Activated B cell treated with CpG ODN at 0.5 μM for 24 hours (primary cell): ENCODE results near the gene MYH1. TPM values are rescaled to one million over a fixed set of nuclear protein-coding genes. Genes with fewer than 3 reads are reported as not detected.
"Not testable (repeated sequence)": the region's sequence is repeated elsewhere in the genome, so short reads cannot be mapped to it uniquely, and the experiment has no call there.

ENCODE experiments used
- ATAC-seq: fragments of 200-7000 bp; cut with Tn5 transposase; one replicate; pipeline ENCODE4 v1.10.0; 2021; ENCODE audit warnings: low read depth, mild to moderate bottlenecking, moderate library complexity
- CTCF ChIA-PET: fragments of 350-600 bp; sonication (Branson Sonifier 250); formaldehyde crosslinking; loops from one replicate; lab custom pipeline; 2021; ENCODE audit warnings: antibody characterized with exemption; lab: Charles Lee
- POLR2A ChIA-PET: fragments of 350-600 bp; sonication (Branson Sonifier 250); formaldehyde crosslinking; loops from one replicate; lab custom pipeline; 2021; ENCODE audit warnings: antibody characterized with exemption; lab: Charles Lee
- DNase-seq: peaks from one replicate; pipeline ENCODE4 v3.0.0; 2022
- H3K27ac Mint-ChIP-seq: one replicate; pipeline ENCODE4 v1.8.0; 2020; ENCODE audit warnings: mixed read lengths
- H3K27me3 Mint-ChIP-seq: one replicate; pipeline ENCODE4 v1.8.0; 2021; ENCODE audit warnings: mixed read lengths
- H3K36me3 Mint-ChIP-seq: one replicate; pipeline ENCODE4 v1.8.0; 2021; ENCODE audit warnings: low read depth, mixed read lengths
- H3K4me1 Mint-ChIP-seq: one replicate; pipeline ENCODE4 v1.8.0; 2021; ENCODE audit warnings: mixed read lengths
- H3K4me3 Mint-ChIP-seq: one replicate; pipeline ENCODE4 v1.8.0; 2020; ENCODE audit warnings: mild to moderate bottlenecking, mixed read lengths
- H3K9me3 Mint-ChIP-seq: one replicate; pipeline ENCODE4 v1.8.0; 2020; ENCODE audit warnings: mixed read lengths
- intact Hi-C: fragments of 100-400 bp; cut with micrococcal nuclease; formaldehyde crosslinking; loops from one replicate; pipeline ENCODE4 v1.15.1; 2024
- total RNA-seq: library from RNA; stranded (reverse); gene quantifications from 2 replicates; pipeline ENCODE4 v1.2.3, GENCODE V29; 2022
- TF ChIP-seq, protein P1 (sequence below): fragments of 200-600 bp; IDR thresholded peaks from one replicate; pipeline ENCODE4 v1.8.0; 2022; ENCODE audit warnings: antibody characterized with exemption, mild to moderate bottlenecking

Gene MYH1
- total RNA-seq, 1 donor from 2014 or later = not detected

DNA sequence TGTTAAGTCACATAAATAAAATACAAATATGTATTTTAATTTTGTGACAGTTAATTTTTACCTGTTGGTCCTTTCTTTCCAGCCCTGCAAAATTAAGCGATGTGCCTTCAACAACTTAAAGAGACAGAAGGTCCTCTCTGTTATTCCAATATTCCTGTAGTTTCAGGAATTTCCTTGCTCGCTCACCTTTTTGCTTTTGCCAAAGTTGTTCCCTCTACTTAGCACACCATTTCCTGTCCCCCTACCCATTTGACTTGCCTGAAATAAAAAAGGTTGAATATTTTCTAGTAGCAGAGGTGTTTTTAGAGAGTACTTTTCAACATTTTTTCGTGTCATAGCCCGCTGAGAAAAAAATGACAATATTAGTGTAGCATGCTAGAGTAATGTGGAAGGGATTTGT, 31.7 kb upstream of the MYH1 start:
- DNase-seq (no peak), ATAC-seq (no peak)
- CTCF ChIA-PET = no interaction called here
- intact Hi-C loops = no loop called here
- Mint-ChIP-seq H3K27me3 (peaks cover 2% of the 10 kb centered on the region), H3K9me3 (peaks cover 3% of the 10 kb centered on the region), H3K36me3 (no peaks in the 10 kb centered on the region), H3K4me3 (no peak overlapping the region), H3K27ac (no peak overlapping the region), H3K4me1 (no peaks in the 10 kb centered on the region)
- POLR2A ChIA-PET = no interaction called here
- TF ChIP-seq, protein P1, sequence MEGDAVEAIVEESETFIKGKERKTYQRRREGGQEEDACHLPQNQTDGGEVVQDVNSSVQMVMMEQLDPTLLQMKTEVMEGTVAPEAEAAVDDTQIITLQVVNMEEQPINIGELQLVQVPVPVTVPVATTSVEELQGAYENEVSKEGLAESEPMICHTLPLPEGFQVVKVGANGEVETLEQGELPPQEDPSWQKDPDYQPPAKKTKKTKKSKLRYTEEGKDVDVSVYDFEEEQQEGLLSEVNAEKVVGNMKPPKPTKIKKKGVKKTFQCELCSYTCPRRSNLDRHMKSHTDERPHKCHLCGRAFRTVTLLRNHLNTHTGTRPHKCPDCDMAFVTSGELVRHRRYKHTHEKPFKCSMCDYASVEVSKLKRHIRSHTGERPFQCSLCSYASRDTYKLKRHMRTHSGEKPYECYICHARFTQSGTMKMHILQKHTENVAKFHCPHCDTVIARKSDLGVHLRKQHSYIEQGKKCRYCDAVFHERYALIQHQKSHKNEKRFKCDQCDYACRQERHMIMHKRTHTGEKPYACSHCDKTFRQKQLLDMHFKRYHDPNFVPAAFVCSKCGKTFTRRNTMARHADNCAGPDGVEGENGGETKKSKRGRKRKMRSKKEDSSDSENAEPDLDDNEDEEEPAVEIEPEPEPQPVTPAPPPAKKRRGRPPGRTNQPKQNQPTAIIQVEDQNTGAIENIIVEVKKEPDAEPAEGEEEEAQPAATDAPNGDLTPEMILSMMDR = no peak

DNA sequence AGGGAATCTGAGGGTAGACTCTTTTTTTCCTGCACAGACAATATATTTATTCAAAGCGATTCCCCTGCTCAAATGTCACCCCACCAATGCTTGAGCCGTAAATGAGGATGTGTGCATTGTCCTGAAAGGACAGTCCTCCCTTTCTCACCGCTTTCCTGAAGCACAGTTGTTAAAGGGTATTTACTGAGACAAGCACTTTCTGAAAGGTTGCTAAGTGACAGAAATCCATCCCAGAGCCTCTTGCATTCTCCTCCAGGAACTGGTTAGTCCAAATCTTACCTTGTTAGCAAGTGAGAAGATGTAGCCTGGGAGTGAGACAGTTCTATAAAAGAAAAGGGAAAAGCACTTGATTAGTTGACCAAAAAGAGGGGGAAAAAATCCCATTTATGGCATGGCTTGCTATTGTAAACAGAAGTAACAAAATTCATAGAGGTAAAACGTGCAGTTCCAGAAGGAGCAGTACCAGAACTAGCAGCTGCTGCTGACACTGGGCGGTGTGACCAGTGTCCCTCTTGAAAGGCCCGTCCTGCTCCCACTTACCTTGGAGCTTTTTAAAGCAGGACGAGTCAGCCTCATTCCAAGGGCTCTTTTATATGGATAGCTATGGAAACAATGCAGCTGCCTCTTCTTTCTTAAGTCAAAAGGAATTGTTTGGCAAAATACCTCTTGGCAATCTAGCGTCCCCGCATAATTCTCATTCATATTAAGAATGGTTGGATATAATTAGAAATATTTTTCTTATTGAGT, 30.9 kb upstream of the MYH1 start, which contains the start of gene MYH2:
Gene MYH2, minus strand, starts transcription at position 563 of the 747 bp plus-strand sequence. CDS start 1,738 bp downstream, outside the sequence.
- peaks cover 2% of the 10 kb centered on the region for H3K27me3 Mint-ChIP-seq
- no peak within 1 kb of the TSS for H3K27ac Mint-ChIP-seq
- DNase-seq (no peak), ATAC-seq (no peak)
- no peaks in the 10 kb centered on the region for H3K4me1 Mint-ChIP-seq
- TF ChIP-seq, protein P1 = no peak
- peaks cover 2% of the 10 kb centered on the region for H3K9me3 Mint-ChIP-seq
- ChIA-PET CTCF (no interaction called here), POLR2A (no interaction called here)
- H3K4me3 Mint-ChIP-seq = no peak within 1 kb of the TSS
- no peaks in the 10 kb centered on the region for H3K36me3 Mint-ChIP-seq
- intact Hi-C loops = no loop called here

DNA sequence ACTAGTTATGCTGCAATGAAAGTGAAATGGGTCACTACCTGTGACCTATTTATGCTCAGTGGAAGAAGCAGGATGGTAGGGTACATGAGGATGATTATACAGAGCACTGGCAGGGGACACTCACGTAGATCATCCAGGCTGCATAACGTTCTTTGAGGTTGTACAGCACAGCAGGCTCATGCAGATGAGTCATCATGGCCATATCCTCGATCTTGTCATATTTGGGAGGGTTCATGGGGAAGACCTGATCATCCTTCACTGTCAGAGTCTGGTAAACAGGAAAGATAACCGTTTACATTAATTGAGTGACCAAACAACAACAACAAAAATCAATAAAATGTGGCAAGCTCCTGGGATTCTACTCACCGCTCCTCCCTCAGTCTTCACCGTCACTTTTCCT, 29.0 kb upstream of the MYH1 start:
- no peak overlapping the region for H3K27ac Mint-ChIP-seq
- peaks cover 2% of the 10 kb centered on the region for H3K27me3 Mint-ChIP-seq
- ChIA-PET POLR2A (no interaction called here), CTCF (no interaction called here)
- peaks cover under 1% of the 10 kb centered on the region for H3K9me3 Mint-ChIP-seq
- intact Hi-C loops = no loop called here
- no peaks in the 10 kb centered on the region for H3K36me3 Mint-ChIP-seq
- ATAC-seq (no peak), DNase-seq (no peak)
- H3K4me3 Mint-ChIP-seq = no peak overlapping the region
- H3K4me1 Mint-ChIP-seq = no peaks in the 10 kb centered on the region
- TF ChIP-seq, protein P1 = no peak

DNA sequence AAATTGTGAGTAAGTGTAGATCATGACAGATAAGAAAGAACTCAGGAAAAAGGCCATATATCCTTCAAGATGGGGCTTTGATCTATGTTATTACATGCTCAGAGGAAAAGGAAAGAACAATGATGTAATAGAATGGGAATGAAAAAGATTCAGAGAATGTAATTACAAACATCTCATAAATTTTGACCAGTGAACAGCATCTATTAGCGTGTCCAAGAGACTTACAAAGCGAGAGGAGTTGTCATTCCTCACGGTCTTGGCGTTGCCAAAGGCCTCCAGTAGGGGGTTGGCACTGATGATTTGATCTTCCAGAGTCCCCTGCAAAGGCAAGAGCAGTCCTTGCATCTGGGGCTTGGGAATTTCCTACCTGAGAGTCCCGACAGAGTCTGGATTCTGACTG, 25.1 kb upstream of the MYH1 start:
- intact Hi-C loops, H3K27me3 Mint-ChIP-seq, ATAC-seq, CTCF ChIA-PET, POLR2A ChIA-PET, DNase-seq, H3K27ac Mint-ChIP-seq, H3K4me1 Mint-ChIP-seq, H3K4me3 Mint-ChIP-seq, H3K36me3 Mint-ChIP-seq: not testable (repeated sequence)
- H3K9me3 Mint-ChIP-seq = peaks cover 16% of the 10 kb centered on the region

DNA sequence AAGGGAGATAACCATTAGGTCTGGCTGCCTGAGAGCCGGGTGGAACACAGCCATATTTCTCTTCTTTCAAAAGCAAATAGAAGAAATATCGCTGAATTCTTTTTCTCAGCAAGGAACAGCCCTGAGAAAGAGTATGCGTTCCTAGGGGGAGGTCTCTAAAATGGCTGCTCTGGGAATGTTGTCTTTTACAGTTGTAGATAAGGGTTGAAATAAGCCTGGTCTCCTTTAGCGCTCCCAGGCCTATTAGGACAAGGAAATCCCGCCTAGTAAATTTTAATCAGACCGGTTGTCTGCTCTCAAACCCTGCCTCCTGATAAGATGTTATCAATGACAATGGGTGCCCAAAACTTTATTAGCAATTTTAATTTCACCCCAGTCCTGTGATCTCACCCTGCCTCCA, 22.8 kb upstream of the MYH1 start:
- H3K36me3 Mint-ChIP-seq, POLR2A ChIA-PET, intact Hi-C loops: not testable (repeated sequence)

DNA sequence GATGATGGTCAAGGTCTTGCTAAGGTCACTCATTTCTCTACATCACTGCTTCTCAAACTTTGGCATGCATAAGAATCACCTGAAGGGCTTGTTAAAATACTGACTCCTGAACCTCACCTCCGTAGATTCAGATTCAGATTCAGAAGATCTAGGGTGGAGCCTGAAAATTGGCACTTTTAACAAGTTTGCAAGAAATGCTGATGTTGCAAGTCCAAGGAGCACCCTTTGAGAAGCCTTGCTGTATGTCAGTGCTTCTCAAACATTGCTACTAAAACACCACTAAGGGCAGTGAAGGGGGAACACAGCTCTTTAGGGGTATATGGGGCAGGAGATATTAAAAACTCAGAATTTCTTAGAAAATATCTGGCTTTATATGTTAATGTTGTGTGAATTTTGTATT, 13.7 kb upstream of the MYH1 start:
- DNase-seq = no peak
- intact Hi-C loops = no loop called here
- no peaks in the 10 kb centered on the region for H3K36me3 Mint-ChIP-seq
- no peak overlapping the region for H3K4me3 Mint-ChIP-seq
- H3K9me3 Mint-ChIP-seq = no peaks in the 10 kb centered on the region
- ChIA-PET CTCF (no interaction called here), POLR2A (no interaction called here)
- H3K27me3 Mint-ChIP-seq = peaks cover 2% of the 10 kb centered on the region
- ATAC-seq = no peak
- H3K4me1 Mint-ChIP-seq = no peaks in the 10 kb centered on the region
- TF ChIP-seq, protein P1 = no peak
- H3K27ac Mint-ChIP-seq = no peak overlapping the region

More for the DNA sequence above, 22.8 kb upstream of the MYH1 start:
- H3K4me1 Mint-ChIP-seq, DNase-seq, CTCF ChIA-PET, ATAC-seq, H3K27me3 Mint-ChIP-seq, H3K4me3 Mint-ChIP-seq, H3K27ac Mint-ChIP-seq: not testable (repeated sequence)
- peaks cover 16% of the 10 kb centered on the region for H3K9me3 Mint-ChIP-seq
